SK-N-SH (cell line): Measurements from ENCODE around the gene RABL6.

ENCODE experiments used
- CTCF ChIP-seq: fragments of 200-600 bp; sonication (generic); IDR thresholded peaks from 2 replicates; pipeline ENCODE4 v1.6.1; 2017; ENCODE audit warnings: antibody characterized with exemption, mild to moderate bottlenecking, moderate library complexity
- EP300 ChIP-seq, 2 experiments: IDR thresholded peaks; 2 replicates each; pipeline versions ENCODE4 v1.4.0 to v1.6.1; 2012; ENCODE audit warnings: borderline replicate concordance in 1 of 2, low read depth in 1 of 2, low read length in 1 of 2
- JUND ChIP-seq: IDR thresholded peaks from 2 replicates; pipeline ENCODE4 v1.4.0; 2012
- MAX ChIP-seq: IDR thresholded peaks from 2 replicates; pipeline ENCODE4 v1.4.0; 2012; ENCODE audit warnings: low read depth
- MEF2A ChIP-seq: IDR thresholded peaks from 2 replicates; pipeline ENCODE4 v1.4.0; 2012; ENCODE audit warnings: low read depth, borderline replicate concordance
- POLR2AphosphoS5 ChIP-seq: IDR thresholded peaks from 2 replicates; pipeline ENCODE4 v1.6.1; 2012; ENCODE audit warnings: low read depth, low read length
- REST ChIP-seq: IDR thresholded peaks from 2 replicates; pipeline ENCODE4 v1.6.1; 2012; ENCODE audit warnings: mild to moderate bottlenecking, low read depth, low read length, moderate library complexity
- RFX5 ChIP-seq: IDR thresholded peaks from 2 replicates; pipeline ENCODE4 v1.6.1; 2012; ENCODE audit warnings: mild to moderate bottlenecking, improper control_type of control experiment, low read length
- TCF12 ChIP-seq: IDR thresholded peaks from 2 replicates; pipeline ENCODE4 v1.4.0; 2012
- TEAD4 ChIP-seq: IDR thresholded peaks from 2 replicates; pipeline ENCODE4 v1.4.0; 2012; ENCODE audit warnings: mild to moderate bottlenecking, borderline replicate concordance; ENCODE audit not compliant: insufficient read depth

- TF ChIP-seq REST, result no peak
- no peak for TF ChIP-seq CTCF
- peak; percentile 89 for TF ChIP-seq MAX
- no peak for TF ChIP-seq RFX5
- TF ChIP-seq POLR2AphosphoS5, result no peak
- TF ChIP-seq TEAD4, result no peak
- TF ChIP-seq JUND, result no peak; the same call in 1 of the 2 replicates
- TF ChIP-seq EP300 (IDR thresholded peaks at IDR 0.05; ENCODE audit: borderline replicate concordance in 1 of 2, low read depth in 1 of 2, low read length in 1 of 2), result no peak
- TF ChIP-seq MEF2A, result no peak
- no peak for TF ChIP-seq TCF12
Observed at GRCh38 chr9:136882109-136882946, 74.6 kb downstream of the RABL6 start.
